GM19238 (cell line): ENCODE measurements around the gene SLC37A1.

ENCODE experiments used
- DNase-seq: peaks from one replicate; pipeline ENCODE4 v3.0.0; 2011; ENCODE audit warnings: low spot score; ENCODE audit not compliant: insufficient read length

Gene SLC37A1

GRCh38 chr21:42542596-42542995 is 28.9 kb downstream of the SLC37A1 start:
- DNase-seq = no peak

DNA sequence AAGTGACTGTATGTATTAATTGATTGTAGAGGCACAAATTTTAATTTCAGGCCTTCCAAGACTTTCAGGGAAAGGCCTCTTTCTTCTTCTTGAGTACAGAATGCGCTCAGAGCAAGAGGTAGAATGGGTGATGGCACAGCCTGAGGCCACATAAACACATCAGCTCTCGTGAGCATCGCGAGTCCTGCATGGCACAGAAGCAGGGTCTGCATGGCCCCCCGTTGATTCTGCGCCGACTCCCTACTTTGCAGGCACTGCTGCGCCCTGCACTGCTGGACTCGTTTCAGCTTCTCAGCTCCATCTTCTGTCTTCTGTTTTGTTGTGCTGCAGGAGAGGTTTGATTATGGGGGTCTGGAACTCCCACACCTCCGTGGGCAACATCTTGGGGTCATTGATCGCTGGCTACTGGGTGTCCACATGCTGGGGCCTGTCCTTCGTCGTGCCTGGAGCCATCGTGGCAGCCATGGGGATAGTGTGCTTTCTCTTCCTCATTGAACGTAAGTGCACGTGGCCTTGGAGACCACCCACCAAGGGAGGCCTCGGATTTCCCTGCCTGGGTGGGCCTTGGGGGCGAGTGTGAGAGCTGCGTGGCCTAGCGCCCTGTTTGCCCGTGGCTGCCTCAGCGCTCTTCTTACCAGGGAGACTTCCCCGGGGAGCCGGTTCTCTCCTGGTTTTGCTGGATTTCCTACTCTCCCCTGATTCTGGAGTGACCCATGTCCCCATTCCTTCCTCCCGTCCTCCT is 29.6 kb downstream of the SLC37A1 start:
- DNase-seq = no peak

GRCh38 chr21:42544544-42544943 is 30.9 kb downstream of the SLC37A1 start:
- no peak for DNase-seq

GRCh38 chr21:42545317-42545716 is 31.7 kb downstream of the SLC37A1 start:
- DNase-seq = no peak

DNA sequence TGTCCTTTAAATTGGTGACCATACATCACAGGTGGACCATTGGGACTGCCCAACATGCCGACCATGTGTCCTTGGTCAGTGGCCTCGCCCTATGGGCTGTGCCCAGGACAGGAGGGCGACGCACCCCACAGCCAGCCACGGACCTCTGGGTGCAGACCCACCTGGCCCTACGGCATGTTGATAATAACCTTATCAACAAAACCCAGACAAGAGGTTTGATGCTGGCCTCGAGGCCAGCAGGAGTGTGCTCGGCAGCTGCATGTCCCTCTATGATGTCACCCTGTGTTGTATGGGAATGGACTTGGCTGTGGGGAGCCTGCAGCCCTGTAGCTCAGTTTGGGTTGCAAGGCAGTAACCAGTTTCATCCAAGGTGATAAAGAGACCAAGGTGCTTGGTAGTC is 32.1 kb downstream of the SLC37A1 start:
- no peak for DNase-seq

GRCh38 chr21:42546433-42546832 is 32.8 kb downstream of the SLC37A1 start:
- DNase-seq = no peak

- DNase-seq = no peak
Measured at GRCh38 chr21:42547001-42547905, 33.6 kb downstream of the SLC37A1 start.

- no peak for DNase-seq
Measured at GRCh38 chr21:42547906-42548365, 34.3 kb downstream of the SLC37A1 start.

DNA sequence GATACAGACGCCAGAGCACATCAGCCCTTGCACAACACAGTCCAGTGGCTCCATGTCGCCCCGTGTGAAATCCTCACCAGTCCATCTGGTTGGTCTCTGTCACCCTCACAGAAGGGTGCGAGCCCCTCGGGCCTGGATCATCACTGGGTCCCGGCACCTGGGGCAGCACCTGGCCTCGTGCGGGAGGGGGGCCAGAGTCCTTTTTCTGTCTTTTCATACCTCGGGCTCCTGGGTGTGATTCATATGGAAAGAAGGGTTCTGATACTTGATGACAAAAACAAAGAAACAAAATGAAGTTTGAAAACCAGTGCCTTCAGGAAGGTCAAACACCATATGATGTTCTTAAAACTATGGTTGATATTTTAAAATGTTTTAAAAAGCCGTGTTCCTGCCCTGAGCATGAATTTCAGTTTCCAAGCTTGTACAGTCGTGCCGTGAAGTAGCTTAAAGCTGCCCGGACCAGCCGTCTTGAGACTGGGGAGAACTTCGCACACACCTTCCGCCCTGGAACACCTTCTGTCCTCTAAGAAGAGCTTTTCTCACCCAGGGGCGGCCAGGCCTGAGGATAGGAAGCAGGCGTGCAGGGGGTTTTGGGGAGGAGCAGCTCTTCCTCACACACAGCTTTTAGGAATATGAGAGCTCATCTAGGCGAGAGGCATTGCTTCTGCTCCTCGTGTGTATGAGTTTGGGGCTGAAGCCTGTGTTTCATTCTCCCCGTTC is 35.2 kb downstream of the SLC37A1 start:
- DNase-seq = no peak

DNA sequence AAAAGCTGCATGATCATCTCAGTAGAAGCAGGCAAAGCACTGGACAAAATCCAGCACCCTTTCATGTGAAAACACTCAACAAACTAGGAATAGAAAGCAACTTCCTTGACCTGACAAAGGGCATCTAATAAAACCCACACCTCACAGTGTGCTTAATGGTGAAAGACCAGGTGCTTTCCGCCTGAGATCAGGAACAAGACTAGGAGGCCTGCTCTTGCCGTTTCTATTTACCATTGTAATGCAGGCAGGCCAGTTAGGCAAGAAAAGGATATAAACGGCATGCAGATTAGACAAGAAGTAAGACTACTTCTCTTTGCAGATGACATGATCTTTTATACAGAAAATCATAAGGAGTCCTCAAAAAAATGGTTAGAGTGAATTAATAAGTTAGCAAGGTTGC is 37.2 kb downstream of the SLC37A1 start:
- no peak for DNase-seq

- DNase-seq = no peak
Measured at GRCh38 chr21:42552407-42553336, 39.0 kb downstream of the SLC37A1 start.

DNA sequence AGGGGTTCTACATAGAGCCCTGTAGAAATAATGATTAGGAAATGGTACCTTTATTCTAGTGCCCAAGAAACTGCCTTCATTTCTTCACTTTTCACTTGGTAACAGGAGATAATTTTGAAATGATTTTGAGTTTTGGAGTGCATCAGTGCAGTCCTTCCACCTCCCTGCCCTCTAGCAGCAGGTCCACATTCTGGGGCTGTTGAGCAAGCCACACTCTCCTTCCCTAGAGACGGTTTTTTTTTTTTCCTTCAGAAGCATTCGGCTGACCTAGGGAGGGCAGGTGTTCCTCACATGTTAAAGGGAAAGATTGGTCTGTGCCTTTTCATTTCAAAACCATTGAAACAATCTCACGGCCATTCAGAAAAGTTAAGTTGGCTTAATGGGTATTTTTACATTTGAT is 39.8 kb downstream of the SLC37A1 start:
- no peak for DNase-seq

DNA sequence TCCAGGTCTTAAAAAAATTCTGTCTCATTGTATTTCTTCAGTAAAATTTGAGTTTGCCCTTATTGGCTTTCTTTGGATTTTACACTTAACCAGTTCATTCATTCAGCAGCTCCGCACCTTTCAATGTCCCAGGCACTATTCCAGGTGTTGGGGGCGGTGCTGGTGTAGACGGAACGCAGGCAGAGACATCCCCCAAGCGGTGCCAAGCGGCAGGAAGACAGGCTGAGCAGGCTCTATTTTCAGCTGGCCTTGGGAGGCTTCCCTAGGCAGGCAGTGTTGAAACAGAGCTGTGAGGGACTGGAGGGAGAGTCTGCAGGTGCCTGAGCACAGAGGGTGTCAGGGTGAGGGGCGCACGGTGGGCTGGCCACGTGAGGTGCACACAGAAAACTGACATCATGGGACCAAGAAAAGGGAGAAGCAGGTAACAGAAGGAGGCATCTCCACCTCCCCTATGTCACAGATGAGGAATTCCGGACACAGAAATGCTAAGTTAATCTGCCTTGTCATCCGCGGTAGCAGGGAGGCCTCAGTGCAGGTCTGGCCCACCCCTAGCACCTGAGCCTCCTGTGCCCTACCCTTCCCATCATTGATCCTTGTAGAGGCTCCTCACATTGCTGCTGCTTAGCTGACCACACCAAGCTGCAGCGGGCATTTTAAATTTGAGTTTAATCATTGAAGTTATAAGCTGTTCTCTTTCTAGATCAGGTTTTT is 40.8 kb downstream of the SLC37A1 start:
- no peak for DNase-seq

DNA sequence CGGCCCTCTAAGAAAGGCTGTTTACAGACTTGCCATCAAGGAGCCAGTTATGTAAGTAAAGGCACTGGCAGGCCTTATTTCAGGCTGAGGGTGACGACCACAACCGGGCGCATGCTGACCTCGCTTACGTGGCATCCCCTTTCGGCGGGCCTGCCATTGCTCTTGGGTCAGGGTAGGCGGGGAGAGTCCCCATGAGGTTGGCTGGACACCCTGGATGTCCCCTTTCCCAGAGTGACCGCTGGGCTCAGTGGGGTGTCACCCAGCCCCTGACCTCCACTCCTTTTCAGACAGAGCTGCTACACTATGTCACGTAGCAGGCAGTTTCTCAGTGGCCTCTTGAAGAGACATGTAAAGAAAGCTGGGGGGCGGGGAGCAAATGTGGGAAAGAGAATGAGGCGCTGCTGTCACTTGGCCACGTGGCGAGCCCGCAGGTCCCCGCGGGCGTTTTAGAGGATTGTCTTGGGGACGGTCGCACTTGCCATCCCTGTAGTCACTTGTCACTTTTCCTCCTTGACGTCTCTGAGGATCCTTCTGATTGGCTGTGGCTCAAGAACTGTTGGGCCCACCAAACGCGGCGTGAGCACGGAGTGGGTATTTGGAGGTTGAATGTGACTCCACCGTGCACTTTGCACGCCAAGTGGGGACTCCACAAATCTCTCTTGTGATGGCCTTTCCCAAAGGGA is 42.2 kb downstream of the SLC37A1 start:
- no peak for DNase-seq

GRCh38 chr21:42556476-42556875 is 42.8 kb downstream of the SLC37A1 start:
- DNase-seq = no peak

DNA sequence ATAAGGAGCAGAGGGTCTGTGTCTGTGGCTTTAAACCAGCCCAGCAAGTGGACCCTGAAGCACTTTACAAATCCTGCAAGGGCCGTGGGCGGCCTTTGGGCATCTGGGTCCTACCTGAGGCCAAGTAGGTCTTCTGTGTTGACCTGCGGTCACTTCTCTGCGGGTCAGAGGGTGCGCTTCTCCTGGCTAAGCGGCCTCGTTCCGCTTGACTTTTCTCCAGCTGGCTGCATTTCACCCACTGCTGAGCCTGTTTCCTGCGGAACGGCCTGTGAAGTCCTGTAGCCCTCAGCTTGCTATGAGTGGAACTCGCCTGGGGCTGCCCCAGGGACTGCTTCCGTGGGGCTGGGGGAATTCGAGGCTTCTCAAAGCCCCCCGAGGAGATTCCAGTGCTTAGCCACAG is 43.3 kb downstream of the SLC37A1 start:
- DNase-seq = no peak

GRCh38 chr21:42557420-42557819 is 43.8 kb downstream of the SLC37A1 start:
- DNase-seq = no peak

DNA sequence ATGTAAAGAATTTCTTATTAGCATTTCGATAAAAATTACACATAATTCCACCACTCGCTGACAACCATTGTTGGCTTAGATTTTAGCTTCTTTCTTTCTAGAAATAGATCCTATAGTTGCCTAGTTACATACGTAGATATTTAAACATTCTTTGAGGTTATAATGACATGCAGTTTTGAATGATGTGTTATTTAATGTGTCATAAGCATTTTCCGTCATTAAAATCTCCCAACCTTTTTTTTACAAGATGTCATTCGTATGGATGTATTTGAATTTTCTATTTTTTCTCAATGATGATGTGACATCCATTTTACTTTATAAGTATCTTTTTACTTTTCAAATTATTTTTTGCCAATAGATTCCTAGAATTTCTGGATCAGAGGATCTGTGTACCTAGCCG is 44.7 kb downstream of the SLC37A1 start:
- no peak for DNase-seq

GRCh38 chr21:42558846-42559245 is 45.2 kb downstream of the SLC37A1 start:
- no peak for DNase-seq

GRCh38 chr21:42559326-42559725 is 45.7 kb downstream of the SLC37A1 start:
- DNase-seq = no peak
